OCI-LY3 (cell line): Measurements from ENCODE around the gene MAP3K12.

Experiments used
- H2AFZ ChIP-seq: fragments of 200-600, 300-600 bp; shearing (Covaris generic); 2 replicates; pipeline ENCODE4 v1.6.0; 2014; ENCODE audit warnings: antibody characterized with exemption, low read depth, low read length
- H3K27ac ChIP-seq: fragments of 200-600, 300-600 bp; sonication (generic); 2 replicates; pipeline ENCODE4 v1.5.1; 2014; ENCODE audit warnings: mild to moderate bottlenecking, low read length, moderate library complexity, mixed read lengths
- H3K27me3 ChIP-seq: fragments of 200-600, 300-600 bp; sonication (generic); 2 replicates; pipeline ENCODE4 v1.6.1; 2014; ENCODE audit warnings: low read depth, low read length, mixed read lengths
- H3K36me3 ChIP-seq: fragments of 200-600, 300-600 bp; sonication (generic); replicated peaks from 2 replicates; pipeline ENCODE3; 2014; ENCODE audit warnings: low read depth, low read length, mixed read lengths
- H3K4me1 ChIP-seq: fragments of 300-600, 200-600 bp; sonication (generic); 2 replicates; pipeline ENCODE4 v1.6.1; 2014; ENCODE audit warnings: low read length, mixed read lengths
- H3K4me2 ChIP-seq: fragments of 200-600, 300-600 bp; sonication (generic); 2 replicates; pipeline ENCODE4 v1.6.1; 2014; ENCODE audit warnings: low read length, mixed read lengths
- H3K4me3 ChIP-seq: fragments of 300-600, 200-600 bp; sonication (generic); 2 replicates; pipeline ENCODE4 v1.5.1; 2014; ENCODE audit warnings: antibody characterized with exemption, mild to moderate bottlenecking, low read length, moderate library complexity
- H3K79me2 ChIP-seq: fragments of 300-600, 200-600 bp; shearing (Covaris generic); 2 replicates; pipeline ENCODE4 v1.6.1; 2014; ENCODE audit warnings: mild to moderate bottlenecking, low read length, mixed read lengths
- H3K9ac ChIP-seq: fragments of 300-600, 200-600 bp; shearing (Covaris generic); 2 replicates; pipeline ENCODE4 v1.6.0; 2014; ENCODE audit warnings: mild to moderate bottlenecking, low read length, moderate library complexity
- H3K9me3 ChIP-seq: fragments of 200-600, 300-600 bp; shearing (Covaris generic); 2 replicates; pipeline ENCODE4 v1.6.1; 2014; ENCODE audit warnings: low read length, mixed read lengths; ENCODE audit not compliant: insufficient read depth
- H4K20me1 ChIP-seq: fragments of 200-600, 300-600 bp; sonication (generic); 2 replicates; pipeline ENCODE4 v1.6.1; 2016; ENCODE audit warnings: low read length, mixed read lengths; ENCODE audit not compliant: insufficient read depth
- CTCF ChIP-seq: fragments of 200-600, 300-600 bp; sonication (generic); IDR thresholded peaks from 2 replicates; pipeline ENCODE4 v1.5.1; 2014; ENCODE audit warnings: antibody characterized with exemption, low read length, low read depth
- EZH2phosphoT487 ChIP-seq: fragments of 200-600 bp; shearing (Covaris generic); IDR thresholded peaks from 2 replicates; pipeline ENCODE4 v1.6.1; 2018; ENCODE audit warnings: antibody characterized with exemption, mixed run types, low read depth

Gene MAP3K12

GRCh38 chr12:53507603-53507885 is 8.3 kb upstream of the MAP3K12 start:
- 0 out of 2 replicates have a peak, but pooled peaks cover 2% of the 10 kb centered on the region for H3K4me1 ChIP-seq
- no peak overlapping the region for H2AFZ ChIP-seq
- peaks cover 4% of the 10 kb centered on the region for H3K36me3 ChIP-seq
- H3K27ac ChIP-seq: no peak overlapping the region
- H3K27me3 ChIP-seq: no peaks in the 10 kb centered on the region
- TF ChIP-seq CTCF (no peak), EZH2phosphoT487 (no peak)
- no peak overlapping the region for H3K4me2 ChIP-seq
- H3K9me3 ChIP-seq: no peaks in the 10 kb centered on the region
- H4K20me1 ChIP-seq: no peaks in the 10 kb centered on the region
- no peak overlapping the region for H3K9ac ChIP-seq
- H3K79me2 ChIP-seq: peaks cover 6% of the 10 kb centered on the region
- no peak overlapping the region for H3K4me3 ChIP-seq

GRCh38 chr12:53506881-53507602 is 7.8 kb upstream of the MAP3K12 start, which contains the start of gene NPFF:
TSS of gene NPFF (minus strand) at chr12:53507484. CDS start at chr12:53507474, 10 bp downstream.
- Histone ChIP-seq H3K9ac (no peak within 1 kb of the TSS), H3K4me2 (no peak within 1 kb of the TSS), H3K36me3 (peaks cover 4% of the 10 kb centered on the region), H4K20me1 (no peaks in the 10 kb centered on the region), H3K27ac (no peak within 1 kb of the TSS), H3K4me3 (no peak within 1 kb of the TSS), H3K79me2 (peaks cover 11% of the 10 kb centered on the region), H2AFZ (no peak within 1 kb of the TSS), H3K9me3 (no peaks in the 10 kb centered on the region), H3K4me1 (peaks cover 5% of the 10 kb centered on the region), H3K27me3 (no peaks in the 10 kb centered on the region)
- no peak for TF ChIP-seq CTCF
- no peak for TF ChIP-seq EZH2phosphoT487

GRCh38 chr12:53506450-53506785 is 7.2 kb upstream of the MAP3K12 start:
- no peak overlapping the region for H3K27ac ChIP-seq
- no peak overlapping the region for H3K4me2 ChIP-seq
- H3K79me2 ChIP-seq: peaks cover 17% of the 10 kb centered on the region
- H3K36me3 ChIP-seq: peaks cover 4% of the 10 kb centered on the region
- H3K9me3 ChIP-seq: no peaks in the 10 kb centered on the region
- H3K9ac ChIP-seq: no peak overlapping the region
- no peak overlapping the region for H3K4me3 ChIP-seq
- H4K20me1 ChIP-seq: no peaks in the 10 kb centered on the region
- H2AFZ ChIP-seq: no peak overlapping the region
- H3K4me1 ChIP-seq: peaks cover 10% of the 10 kb centered on the region
- TF ChIP-seq EZH2phosphoT487: no peak
- TF ChIP-seq CTCF: no peak
- no peaks in the 10 kb centered on the region for H3K27me3 ChIP-seq

- TF ChIP-seq EZH2phosphoT487: no peak
- TF ChIP-seq CTCF: no peak
- Histone ChIP-seq H3K4me3 (no peak overlapping the region), H2AFZ (no peak overlapping the region), H3K9ac (no peak overlapping the region), H4K20me1 (no peaks in the 10 kb centered on the region), H3K27ac (no peak overlapping the region), H3K9me3 (no peaks in the 10 kb centered on the region), H3K79me2 (peaks cover 17% of the 10 kb centered on the region), H3K36me3 (peaks cover 4% of the 10 kb centered on the region), H3K4me1 (peaks cover 10% of the 10 kb centered on the region), H3K27me3 (no peaks in the 10 kb centered on the region), H3K4me2 (no peak overlapping the region)
Measured at GRCh38 chr12:53505555-53506449, 6.5 kb upstream of the MAP3K12 start.
